HG03196 (cell line): Measurements from ENCODE around the gene USH2A.

Experiments
- ATAC-seq: cut with Tn5 transposase; IDR thresholded peaks from one replicate; pipeline ENCODE4 v1.9.1; 2021; ENCODE audit not compliant: unreplicated experiment

USH2A gene

DNA sequence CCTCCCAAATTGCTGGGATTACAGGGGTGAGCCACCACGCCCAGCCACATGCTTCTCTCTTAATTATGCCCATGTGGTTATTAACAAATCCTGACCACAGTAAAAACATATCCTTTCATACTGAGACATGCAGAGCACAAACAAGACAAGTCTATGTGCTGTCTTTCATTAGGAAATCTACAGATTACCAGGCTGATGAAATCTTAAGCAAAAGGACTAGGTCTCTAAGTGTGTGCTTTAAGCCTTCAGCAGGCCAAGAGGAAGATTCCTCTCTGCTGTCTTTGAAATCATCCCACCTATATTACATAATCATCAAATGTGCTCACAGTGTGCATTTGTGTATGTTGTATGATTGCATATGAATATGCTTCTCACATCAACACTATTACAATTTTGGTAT, 436.8 kb downstream of the USH2A start:
- ATAC-seq = no peak

DNA sequence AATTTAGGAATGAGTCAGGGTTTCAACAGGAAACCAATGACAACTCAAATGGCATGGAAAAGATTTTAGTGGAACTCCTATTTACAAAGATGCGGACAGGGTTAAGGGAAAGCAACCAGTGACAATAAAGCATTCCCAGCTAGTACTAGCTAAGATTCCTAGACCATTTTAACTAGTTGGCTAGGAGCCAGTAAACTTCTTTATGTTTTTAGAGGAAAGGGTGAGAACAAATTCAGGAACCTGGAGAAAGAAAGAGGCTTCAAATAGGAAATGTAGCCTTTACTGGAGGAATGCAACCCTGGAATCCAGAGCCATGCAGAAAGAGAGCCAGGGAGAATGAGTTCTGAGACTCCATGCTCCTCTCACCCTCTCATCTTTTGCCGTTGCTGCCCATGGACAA, 439.6 kb downstream of the USH2A start:
- ATAC-seq = no peak

DNA sequence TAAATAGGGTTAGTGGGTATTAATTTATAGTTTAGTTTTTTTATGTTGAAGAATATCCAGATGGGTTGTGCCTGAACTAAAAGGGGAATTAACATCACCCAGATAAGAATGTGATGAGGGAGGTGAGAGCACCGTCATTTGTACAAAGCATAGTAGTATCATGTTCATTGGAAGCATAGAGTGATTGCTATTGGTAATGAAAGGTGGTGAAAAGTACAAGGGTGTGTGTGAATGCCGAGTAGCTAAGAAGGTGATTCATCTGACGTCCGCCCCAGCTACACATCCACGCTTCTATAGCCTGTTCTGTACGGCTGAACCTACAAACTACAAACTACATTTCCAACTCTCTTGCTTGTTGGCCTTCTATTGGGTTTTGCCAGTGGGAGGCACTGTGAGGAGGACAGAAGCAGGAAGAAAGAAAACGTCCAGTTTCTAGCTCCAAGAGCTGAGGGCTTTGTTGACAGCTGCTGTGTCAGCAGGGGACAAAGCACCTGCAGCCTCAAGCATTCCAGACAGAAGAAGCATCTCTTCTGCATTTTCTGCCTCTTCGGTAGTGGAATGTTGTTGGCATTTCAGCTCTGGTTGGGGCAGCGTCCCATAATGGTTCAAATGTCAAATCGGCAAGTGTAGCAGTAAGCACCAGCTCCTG, 451.3 kb downstream of the USH2A start:
- no peak for ATAC-seq

DNA sequence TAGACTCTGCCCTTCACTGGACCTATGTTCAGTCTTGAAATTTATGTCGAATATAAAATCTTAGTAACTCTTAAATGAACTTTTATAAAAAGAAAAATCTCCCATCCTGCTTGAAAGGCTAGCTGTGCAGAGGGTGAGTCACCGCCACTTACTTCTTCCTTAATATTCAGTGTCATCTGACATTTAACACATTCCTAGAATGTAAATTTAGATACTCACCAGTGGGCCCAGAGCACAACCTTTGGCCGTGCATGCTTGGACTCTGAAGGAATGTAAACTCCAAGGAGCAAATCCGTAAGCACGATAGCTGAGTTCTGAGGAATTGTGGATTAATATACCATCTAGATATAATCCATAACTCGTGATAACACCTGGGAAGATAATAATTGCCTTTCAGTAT, 452.8 kb downstream of the USH2A start:
- ATAC-seq = no peak

DNA sequence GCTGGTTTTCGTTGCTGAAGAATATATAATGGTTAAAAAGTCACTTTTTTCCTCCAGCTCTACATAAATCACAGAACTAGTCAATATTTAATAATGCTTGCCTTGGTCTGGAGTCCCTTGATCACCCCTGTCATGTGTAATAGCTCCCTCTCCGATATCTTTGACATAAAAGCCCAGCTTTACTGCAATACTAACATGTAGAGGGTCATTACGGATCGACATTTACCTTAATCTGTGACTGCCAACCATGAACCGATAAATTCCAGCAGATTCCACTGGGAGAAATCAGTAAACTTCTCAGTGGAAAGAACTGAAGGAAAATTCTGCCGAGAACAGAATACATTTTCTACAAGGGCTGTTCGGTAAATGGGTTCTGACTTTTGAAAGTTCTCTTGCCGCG, 459.6 kb downstream of the USH2A start:
- no peak for ATAC-seq

DNA sequence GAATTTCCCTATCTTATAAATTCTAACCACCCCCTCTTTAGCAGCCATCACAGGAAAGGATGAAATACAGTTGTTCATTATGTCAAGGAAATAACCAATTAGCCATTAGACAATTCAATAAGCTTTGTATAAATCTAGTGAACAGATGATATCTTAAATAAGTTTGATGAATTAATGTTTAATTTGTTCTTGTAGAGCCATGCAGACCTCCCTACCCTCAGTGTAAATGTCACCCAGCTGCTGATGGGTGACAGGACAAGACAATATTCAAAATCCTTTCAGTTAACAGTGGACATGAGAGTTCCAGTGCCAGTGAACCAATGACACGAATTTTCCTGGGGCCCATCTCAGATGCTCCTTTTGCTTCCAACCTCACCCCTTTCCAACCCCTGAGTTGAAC, 460.2 kb downstream of the USH2A start:
- ATAC-seq = no peak

DNA sequence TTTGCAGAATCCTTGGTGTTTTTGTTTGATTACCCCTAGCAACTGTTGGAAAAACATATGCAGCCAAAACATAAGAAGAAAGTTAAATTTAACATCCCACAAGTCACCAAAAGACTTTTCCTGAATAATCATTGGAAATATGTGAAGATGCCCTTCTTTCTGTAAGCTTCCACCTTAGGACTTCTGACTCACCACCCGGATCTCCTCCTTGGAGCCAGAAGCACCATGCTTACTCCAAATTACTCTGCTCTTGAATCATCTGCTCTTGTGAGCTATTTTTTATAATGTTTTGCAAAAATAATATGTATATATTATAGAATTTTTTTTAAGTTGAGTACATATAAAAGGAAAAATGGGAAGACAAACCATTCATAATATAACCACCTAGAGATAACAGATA, 464.4 kb downstream of the USH2A start:
- no peak for ATAC-seq

DNA sequence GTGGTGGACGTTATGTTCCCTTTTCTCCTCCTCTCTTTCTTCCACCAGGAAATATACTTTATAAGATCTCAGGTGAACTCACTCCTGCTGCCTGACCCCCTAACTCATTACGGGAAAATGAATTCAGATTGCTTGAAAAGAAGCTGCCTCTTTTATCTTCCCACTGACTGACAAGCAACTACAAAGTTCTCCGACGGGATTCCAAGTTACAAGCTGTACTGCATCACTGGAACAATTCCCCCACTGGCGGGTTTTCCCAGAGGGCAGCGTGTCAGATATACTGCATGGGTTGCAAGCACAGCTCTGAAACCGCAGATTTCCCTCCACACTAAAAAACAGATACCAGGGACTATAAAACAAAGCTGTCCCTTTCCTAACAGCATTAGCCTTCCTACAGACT, 465.6 kb downstream of the USH2A start:
- ATAC-seq = no peak

DNA sequence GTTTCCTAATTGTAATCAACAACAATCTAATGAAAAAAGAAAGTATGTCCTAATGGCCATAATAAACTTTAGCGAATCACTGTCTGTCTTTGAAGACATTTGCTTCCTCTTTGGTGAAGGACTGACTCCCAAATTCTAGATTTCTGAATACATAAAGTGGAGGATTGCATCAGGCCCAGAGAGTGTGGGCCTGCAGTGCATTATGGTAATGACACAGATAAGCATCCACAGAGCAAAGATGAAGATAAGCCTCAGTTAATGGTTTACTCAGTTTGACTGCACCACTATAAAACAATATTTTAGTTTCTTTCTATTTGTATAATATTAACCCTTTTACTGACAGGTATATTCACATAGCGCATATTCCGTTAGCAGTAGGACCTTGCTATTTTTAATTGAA, 490.7 kb downstream of the USH2A start:
- ATAC-seq = no peak

DNA sequence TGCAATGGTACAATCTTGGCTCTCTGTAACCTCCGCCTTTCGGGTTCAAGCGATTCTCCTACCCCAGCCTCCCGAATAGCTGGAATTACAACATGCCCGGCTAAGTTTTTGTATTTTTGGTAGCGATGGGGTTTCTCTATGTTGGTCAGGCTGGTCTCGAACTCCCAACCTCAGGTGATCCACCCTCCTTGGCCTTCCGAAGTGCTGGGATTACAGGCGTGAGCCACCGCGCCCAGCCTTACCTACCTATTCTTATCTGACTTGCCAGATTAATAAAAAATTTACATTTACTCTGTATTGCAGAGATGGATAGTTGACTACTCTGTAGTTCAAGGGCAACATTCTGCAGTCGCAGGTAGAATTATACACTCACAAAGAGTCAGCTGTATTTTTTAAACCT, 496.6 kb downstream of the USH2A start:
- ATAC-seq = no peak

DNA sequence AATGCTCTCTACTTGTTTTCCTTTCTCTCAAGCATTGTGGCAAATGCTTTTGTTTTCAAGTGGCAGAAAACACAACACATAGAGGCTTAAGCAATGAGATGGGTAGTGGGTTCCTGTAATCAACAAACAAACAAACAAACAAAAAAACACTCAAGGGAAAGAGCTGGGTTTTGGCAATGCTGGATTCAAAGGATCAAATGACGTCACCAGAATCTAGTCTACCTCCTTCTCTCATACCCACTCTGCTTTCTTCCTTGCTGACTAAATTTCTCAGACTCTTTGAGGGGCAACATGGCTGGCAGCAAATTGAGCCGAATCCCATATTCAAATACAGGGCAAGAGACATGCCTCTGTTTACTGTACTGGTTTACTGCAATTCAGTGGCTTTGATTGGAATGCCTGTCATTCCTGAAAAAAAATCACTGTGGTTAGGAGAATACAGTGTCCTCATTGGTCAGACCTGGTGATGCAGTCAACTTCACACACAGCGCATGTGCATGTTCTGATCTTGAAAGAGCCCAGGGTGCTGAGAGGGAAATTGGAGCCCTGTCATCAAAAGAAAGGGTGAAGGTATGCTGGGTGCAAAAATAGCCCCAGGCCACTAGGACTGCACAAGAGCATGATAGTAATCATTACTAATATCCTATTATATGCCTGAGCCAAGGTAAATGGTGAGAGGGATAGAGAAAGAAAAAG, 500.0 kb downstream of the USH2A start:
- ATAC-seq = no peak

DNA sequence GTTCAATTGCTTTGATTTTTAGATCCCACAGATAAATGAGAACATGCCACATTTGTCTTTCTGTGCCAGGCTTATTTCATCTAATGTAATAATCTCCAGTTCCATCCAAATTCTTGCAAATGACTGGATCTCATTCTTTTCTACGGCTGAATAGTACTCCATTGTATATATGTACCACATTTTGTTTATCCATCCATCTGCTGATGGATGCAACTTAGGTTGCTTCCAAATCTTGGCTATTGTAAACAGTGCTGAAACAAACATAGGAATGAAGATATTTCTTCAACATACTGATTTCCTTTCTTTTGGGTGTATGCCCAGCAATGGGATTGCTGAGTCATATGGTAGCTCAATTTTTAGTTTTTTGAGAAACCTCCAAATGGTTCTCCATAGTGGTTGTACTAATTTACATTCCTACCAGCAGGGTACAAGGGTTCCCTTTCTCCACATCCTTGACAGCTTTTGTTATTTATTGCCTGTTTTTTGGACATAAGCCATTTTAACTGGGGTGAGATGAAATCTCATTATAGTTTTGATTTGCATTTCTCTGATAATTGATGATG, 511.8 kb downstream of the USH2A start:
- no peak for ATAC-seq

DNA sequence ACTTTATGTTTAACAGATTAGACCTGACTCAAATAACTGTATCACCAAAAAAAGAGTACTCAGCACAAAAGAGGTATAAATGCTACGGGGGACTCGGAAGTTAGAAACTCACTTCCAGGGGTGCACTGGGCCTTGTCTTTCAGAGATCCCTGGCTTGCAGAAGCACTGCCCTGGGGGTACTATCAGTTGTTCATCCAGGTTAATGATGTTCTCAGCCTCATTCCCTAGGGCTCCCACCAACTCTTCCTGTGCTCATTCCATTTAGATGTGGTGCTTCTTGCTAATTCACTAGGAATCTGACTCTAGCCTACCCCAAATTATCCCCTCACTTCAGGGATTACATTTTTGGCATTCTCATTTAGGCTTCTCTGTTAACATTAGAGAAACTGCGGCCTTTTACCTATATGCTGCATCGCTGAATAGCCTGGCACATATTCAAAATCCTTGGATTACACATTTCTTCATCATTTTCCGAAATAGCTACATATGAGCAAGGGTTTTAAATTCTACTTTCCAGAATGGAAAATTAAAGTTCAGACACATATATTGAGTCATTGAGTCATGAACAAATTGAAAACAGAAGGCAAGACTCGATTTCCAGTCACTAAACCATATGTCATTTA, 517.6 kb downstream of the USH2A start:
- no peak for ATAC-seq

DNA sequence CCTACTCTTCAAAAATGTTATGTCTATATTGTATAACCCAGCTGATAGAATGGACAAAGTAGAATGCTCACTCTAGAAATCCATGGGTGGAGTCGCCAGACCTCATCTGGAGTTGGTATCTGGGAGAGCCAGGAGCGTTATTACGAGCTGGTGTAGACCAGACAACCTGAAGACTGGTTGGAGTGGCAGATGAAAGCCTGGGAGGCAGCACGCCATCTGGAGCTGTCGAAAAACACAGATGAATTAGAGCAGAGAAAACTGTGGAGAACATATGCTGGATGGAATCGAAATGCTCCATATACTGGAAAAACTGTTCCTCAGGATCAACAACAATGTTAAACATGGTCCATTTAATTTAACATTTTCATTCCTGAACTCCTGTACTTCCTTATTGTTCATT, 522.6 kb downstream of the USH2A start:
- no peak for ATAC-seq

DNA sequence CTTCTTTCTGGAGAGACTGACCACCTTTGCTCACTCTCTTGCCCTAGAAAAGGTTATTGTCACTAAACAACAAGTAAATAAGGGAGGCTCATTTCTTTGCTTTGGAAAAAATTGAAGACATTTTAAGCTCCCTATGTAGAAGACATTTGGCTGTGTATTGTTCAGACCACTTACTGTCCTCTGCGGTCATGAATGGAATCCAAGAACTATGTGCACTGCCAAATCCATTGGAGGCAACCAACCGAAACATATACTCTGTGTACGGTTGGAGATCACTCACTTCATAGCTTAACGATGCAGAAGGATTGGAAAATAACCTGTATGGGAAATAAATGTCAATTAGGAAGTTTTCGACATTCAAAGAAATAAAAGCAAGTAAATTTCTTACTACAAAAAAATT, 523.3 kb downstream of the USH2A start:
- no peak for ATAC-seq

DNA sequence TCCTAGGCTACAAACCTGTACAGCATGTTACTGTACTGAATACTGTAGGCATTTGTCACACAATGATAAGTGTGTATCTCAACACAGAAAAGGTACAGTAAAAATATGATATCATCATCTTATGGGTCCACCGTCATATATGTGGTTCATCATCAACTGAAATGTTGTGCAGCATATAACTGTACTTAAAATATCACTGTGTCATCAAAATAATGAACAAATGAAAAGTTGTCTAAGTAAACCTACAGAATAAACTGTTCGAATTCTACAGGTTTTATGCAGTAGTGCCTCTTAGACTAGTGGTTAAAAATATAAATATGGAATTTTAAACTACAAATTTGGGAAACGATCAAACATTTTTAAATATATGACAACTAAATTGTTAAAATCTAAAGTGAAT, 527.4 kb downstream of the USH2A start:
- ATAC-seq = no peak

DNA sequence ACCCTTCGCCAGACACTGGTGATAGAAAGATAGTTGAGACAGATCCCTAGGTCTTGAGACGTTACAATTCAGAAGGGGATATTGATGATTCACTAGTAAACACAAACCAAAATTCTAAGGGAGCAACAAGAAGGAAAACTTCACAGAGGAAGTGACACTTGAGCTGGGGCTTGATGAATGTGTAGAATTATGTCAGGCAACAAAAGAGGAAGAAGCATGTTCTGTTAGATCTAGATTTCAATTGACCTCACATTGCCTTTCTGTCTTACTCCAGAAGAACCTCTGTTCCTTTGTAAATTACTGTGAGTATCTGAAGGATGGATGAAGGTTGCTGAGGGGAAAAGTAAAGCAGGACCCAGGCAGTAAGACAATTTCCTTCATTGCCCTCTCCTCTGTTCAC, 528.0 kb downstream of the USH2A start:
- ATAC-seq = no peak

DNA sequence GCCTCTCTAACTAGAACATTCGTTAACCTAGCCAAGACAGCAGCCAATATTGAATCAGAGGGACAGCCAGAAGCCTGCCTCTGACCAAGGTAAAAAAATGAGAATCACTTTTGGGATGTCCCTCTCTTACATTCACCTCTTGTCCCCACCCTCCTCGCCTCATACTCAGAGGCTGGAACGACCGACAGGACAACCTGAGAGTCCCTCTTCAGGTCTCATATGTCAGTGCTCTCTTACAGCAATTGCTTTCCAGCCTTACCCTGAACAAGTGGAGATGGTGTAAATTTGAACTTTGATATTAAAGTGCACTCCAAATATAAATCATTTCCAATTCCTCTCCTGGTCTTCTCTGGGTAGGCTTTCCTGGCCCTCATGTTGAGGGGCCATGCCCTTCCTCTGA, 528.6 kb downstream of the USH2A start:
- ATAC-seq = no peak

DNA sequence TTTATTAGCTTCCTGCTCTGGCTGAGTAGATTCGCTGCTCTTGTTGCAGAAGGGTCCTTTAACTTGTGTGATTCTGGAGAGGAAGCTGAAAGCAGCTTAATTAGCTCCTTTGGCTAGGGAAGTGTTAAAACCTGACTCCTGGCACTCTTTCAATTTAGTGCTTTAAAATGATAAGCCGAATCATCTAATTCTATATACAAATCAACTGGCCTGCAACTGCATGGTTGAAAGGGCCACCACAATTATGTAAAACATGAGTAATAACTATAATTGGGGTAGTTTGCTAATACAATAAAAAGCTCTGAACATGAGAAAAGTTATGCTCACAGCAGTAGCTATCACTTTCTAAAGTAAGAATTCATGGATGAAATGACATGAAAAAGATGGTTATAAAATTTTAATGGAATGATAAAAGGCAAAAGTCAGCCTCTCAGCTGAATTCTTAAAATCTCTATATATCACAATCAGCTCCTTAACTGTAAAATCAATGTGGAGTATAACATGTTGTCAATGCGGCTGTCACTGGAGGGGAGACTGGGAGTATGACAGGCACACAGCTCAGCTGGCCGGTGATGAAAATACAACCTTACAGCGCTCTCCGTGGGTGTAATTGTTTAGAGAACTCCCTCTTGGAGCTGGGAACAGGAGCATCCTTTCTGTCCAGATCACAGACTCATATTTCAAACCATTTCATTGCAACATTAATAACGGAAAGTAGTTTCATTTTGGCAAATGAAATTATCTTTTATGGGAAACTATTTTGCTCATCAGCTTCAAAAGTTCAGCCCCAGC, 531.8 kb downstream of the USH2A start:
- no peak for ATAC-seq

DNA sequence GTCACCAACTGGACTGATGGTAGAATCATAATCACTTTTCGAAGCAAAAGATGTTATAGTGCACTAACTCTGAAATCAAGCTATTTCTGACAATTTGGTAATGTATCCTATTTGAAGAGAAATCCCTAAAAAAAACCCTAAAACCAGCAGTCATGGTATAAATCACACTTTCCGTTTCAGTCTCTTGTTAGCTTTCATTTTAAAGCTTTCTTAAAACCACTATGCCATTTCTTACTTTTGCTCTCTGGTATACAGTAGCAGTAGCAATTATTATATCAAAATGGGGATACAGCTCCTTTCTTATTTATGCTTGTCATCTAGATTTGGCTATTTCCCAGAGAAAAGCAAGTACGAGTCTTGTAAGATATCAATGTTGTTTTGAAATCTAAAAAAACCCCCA, 532.8 kb downstream of the USH2A start:
- ATAC-seq = peak; percentile 65

DNA sequence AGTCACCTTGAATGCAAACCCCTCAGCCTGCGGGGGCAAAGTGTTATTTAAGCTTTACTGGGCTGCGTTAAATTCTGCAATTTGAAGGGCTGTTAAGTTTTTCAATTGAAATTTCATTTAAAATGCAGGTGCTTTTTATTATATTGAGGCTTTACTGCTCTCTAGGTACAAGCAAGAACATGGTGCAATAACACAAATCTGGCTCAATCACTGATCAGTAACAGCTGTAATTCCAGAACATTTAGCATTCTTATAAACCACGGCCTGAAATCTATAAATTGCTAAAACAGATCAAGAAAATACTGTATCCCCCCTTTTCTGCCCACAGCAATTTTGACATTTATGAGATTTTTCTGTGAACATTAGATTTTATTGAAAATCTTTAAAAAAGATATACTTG, 533.4 kb downstream of the USH2A start:
- ATAC-seq = no peak

DNA sequence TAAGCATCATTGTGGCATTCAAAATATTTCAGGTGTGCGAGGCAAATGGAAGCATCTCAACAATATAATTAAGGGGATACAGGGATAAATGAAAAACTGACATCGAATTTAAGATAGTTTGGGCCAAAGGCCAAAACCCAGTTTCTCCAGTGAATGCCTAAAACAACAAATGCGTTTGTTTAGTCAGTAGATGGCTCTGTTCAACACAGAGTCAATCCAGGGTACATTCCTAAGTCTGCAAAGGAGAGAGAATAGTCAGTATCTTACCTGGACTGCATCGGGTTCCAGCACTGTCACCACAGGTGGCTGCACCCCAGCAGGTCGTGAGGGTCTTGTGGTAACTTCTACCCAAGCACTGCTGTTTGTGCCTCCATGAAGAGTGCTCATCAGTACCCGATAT, 535.1 kb downstream of the USH2A start:
- no peak for ATAC-seq
